Activated T-helper 9 cell treated with anti-CD3 and anti-CD28 coated beads, Interleukin-2, amount 50 U/mL, for 16 hours (primary cell): ENCODE measurements around the gene MCCD1.
"Not testable (repeated sequence)": the region's sequence is repeated elsewhere in the genome, so short reads cannot be mapped to it uniquely, and the experiment has no call there.

Source experiments
- DNase-seq: peaks from one replicate; pipeline ENCODE4 v3.0.0-alpha.2; 2020; ENCODE audit warnings: low read depth

MCCD1 gene, protein sequence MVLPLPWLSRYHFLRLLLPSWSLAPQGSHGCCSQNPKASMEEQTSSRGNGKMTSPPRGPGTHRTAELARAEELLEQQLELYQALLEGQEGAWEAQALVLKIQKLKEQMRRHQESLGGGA

DNA sequence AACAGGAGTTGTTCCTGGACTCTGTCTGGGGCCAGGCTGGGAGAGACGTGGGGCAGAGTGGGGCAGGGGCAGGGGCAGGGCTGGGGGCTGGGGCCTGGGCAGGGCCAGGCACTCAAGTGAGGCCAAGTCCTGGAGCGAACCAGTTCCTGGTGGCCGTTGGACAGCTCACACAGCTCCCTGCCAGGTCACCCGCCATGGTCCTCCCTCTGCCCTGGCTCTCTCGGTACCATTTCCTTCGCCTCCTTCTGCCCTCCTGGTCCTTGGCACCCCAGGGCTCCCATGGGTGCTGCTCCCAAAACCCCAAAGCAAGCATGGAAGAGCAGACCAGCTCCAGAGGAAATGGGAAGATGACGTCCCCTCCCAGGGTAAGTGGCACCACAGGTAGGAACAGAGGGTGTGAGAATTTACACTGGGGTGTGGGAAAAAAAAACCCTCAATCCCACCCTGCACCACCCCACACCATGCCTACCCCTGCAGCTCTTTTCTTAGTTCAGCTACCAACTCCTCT, at the start of gene MCCD1:
TSS of gene MCCD1 (plus strand) at position 142 of the 508 bp plus-strand sequence. CDS start at position 195, 53 bp downstream.
- no peak for DNase-seq

DNA sequence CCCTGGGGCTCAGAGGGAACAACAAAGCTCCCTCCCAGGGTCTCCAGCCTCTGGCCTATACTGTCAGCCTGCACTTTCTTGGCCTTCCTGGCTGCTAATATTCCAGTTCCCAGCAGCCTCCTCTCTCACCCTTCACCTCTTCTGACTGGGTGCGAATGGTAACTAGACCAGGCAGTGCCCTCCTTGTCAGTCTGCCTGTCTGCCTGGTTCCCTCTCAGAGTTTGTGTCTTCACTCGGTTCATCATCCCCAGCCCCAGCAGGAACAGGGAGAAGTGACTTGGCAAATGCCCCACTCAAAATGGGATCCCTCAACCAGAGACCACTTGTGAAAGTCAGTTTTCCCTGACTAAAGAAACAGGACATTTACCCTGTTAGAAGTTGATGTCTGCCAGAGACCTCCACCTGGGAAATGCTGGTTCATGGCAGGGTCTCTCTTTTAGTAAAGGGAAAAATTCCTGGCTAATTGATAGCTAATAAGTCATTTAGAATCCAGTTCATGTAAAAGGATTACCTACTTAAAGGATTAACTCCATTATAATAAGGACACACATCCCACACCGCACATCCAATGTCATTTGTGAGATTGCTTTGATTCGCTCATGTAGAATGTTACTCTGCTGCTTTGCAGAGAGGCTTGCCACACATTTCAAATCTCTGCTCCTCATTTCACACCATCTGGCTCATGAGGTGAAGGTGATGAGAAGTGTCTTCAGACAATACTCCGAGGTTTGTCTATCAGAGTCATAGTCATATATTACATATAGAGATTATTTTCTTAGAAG, 49.4 kb upstream of the MCCD1 start:
- no peak for DNase-seq

- DNase-seq: no peak
Observed at GRCh38 chr6:31479933-31480535, 48.7 kb upstream of the MCCD1 start.

GRCh38 chr6:31480574-31480973, 48.2 kb upstream of the MCCD1 start:
- DNase-seq: no peak

GRCh38 chr6:31483392-31483791, 45.4 kb upstream of the MCCD1 start:
- DNase-seq: no peak

GRCh38 chr6:31485055-31485454, 43.7 kb upstream of the MCCD1 start:
- no peak for DNase-seq

GRCh38 chr6:31486065-31486837, 42.5 kb upstream of the MCCD1 start:
- DNase-seq: not testable (repeated sequence)

DNA sequence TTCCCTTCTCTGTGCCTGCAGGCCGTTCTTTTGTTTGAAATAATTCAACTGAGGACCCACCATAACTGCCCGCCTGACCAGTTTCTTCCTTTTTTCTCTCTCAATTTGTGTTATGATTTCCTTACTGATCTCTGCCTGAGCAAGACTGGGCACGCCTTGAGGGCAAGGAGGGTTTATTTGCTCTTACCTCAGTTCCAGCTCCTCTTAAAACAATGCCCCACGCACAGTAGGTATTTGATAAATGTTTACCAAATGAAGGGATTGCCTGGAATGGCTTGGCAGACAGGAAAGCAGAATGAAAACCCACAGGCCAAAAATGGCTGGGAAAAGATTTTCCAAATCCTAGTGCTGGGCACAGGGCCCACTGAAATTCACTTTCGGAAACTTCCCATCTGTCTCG, 41.1 kb upstream of the MCCD1 start:
- DNase-seq: not testable (repeated sequence)

- DNase-seq: no peak
Observed at GRCh38 chr6:31489086-31489485, 39.7 kb upstream of the MCCD1 start.

DNA sequence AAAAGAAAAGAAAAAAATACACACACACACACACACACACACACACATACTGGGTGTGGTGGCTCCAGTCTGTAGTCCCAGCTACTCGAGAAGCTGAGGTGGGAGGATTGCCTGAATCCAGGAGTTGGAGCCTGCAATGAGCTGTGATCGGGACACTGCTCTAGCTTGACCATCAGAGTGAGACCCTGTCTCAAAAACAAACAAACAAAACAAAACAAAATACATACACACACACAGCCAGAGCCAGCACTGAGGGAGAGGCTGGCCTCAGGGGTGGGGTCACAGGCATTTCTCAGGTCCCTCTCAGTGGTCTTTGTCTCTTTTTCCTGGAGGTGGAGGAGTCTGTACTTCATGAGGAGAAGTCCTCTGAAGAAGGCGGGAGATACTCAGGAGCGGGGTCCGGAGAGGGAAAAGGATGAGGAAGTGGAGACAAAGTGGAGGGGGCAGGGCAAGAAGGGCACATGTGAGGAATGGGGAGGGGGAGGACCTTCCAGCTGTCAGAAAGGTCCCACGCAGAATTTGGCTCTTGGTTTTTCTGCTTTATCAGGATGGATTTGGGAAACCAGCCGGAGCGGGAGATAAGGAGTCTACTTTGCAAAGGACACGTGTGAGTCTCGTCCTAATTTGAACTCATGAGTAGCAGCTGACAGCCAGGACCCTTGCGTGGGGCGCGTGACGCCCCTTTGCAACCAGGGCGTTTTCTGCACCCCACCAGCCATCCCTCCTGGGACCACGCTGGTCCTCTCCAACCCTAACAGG, 38.5 kb upstream of the MCCD1 start:
- no peak for DNase-seq

DNA sequence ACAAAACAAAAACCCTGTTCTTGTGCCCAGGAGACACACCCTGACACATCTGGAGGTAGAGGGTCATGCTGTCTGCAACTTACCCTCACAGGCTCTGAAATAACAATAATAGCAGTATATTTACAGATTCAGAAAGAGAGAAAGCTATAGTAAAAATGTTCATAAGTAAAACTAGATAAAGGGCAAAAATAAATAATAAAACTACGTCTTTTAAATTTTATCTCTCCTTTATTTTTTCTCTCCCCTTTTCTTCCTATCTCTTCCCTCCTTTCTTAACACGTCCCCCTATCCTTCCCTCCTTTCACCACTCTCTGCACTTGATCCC, 35.2 kb upstream of the MCCD1 start:
- not testable (repeated sequence) for DNase-seq

DNA sequence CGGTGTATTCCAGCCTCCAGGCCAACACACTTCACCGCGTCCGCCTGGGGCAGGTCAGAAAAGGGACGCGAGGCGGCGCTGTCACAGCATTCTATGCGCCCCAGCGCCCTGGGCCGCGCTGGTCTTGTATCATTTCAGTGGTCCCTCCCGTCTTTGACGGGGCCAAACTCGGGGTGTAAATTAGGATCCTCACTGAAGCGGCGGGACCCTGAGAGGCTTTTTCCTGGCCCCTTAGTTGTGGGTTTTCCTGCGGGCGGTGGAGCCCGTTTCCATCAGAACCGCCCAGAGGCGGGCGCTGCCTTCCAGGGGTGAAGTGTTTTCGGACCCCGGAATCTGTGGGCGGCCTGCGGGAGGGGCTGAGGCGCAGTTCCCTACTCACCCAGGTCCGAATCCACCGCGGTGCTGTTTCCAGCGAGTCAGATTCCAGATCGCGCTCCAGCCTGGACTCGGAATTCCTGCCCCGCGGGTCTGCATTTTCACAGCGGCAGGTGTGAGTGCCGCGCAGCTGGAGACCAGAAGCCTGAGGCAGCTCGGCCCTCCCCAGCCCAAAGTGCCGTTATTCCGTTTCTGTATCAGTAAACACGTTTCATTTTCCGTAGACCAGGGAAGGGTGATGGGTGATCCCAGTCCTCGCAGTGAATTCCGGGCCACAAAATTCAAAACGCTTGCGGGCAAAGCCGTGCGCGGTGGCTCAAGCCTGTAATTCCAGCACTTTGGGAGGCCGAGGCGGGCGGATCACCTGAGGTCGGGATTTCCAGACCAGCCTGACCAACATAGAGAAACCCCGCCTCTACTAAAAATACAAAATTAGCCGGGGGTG, 34.7 kb upstream of the MCCD1 start:
- DNase-seq: peak; percentile 67

GRCh38 chr6:31495580-31495979, 33.2 kb upstream of the MCCD1 start:
- no peak for DNase-seq

- DNase-seq: not testable (repeated sequence)
Observed at GRCh38 chr6:31496826-31497225, 31.9 kb upstream of the MCCD1 start.

GRCh38 chr6:31497531-31498476, 31.0 kb upstream of the MCCD1 start, which contains the start of gene MICB:
TSS of gene MICB (plus strand) at chr6:31498145. CDS start at chr6:31498194, 49 bp downstream.
- DNase-seq: peak; percentile 78

DNA sequence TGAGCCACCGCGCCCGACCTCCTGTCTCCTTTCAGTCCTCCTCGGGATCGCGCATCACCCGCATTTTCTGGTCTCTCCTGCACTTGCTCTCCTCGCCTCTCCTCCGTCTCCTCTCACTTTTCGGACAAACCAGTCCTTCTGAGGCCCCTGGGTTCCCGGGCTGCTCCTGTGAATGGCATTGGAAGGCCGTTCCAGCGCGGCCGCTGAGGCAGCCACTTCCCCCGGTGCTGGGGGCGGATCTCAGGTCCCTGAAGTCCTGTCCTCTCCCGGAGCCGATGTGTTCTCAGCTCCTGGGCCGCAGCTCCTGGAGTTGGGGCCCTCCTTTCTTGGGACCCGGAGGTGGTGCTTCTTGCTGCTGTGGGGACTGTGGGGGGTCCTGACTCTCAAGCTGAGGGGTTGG, 30.0 kb upstream of the MCCD1 start:
- DNase-seq: no peak

- not testable (repeated sequence) for DNase-seq
Observed at GRCh38 chr6:31499648-31500047, 29.1 kb upstream of the MCCD1 start.

DNA sequence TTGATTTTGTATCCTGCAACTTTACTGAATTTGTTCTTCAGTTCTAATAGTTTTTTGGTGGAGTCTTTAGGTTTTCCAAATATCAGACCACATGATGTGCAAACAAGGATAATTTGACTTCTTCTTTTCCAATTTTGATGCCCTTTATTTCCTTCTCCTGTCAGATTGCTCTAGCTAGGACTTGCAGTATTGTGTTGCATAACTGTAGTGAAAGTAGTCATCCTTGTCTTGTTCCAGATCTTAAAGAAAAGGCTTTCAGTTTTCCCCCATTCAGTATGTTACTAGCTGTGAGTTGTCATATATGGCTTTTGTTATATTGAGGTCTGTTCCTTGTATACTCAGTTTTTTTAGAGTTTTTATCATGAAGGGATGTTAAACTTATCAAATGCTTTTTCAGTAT, 26.2 kb upstream of the MCCD1 start:
- DNase-seq: no peak

DNA sequence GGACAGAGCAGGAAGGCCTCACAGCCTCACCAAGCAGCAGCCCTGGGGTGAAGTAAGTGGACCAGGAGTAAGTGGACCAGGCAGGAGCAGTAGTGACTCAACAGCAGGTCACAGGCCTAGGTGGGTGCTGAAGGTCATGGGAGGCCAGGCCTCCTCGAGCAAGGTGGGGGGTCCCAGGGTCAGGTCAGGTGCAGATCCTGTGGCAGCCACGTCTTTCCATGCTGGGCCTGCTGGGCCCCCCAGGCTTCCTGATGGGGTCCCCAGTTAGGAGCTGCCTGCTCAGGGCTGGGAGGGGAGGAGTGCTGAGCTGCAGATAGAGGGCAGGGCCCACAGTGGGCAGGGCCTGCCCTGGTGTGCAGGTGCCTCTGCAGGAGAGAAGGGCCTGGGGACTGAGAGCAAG, 19.7 kb upstream of the MCCD1 start:
- DNase-seq: not testable (repeated sequence)

DNA sequence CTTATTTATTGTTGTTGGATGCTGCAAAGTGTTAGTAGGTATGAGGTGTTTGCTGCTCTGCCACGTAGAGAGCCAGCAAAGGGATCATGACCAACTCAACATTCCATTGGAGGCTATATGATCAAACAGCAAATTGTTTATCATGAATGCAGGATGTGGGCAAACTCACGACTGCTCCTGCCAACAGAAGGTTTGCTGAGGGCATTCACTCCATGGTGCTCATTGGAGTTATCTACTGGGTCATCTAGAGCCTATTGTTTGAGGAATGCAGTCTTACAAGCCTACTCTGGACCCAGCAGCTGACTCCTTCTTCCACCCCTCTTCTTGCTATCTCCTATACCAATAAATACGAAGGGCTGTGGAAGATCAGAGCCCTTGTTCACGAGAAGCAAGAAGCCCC, 18.8 kb upstream of the MCCD1 start:
- no peak for DNase-seq
